H1 (cell line): Measurements from ENCODE around the gene CAV3.

Source experiments
- CEBPB ChIP-seq: IDR thresholded peaks from 2 replicates; pipeline ENCODE4 v1.6.1; 2012; ENCODE audit warnings: low read depth, low read length
- EZH2 ChIP-seq: fragments of 200-600 bp; sonication (generic); IDR thresholded peaks from 2 replicates; pipeline ENCODE4 v1.7.1; 2012; ENCODE audit warnings: low read depth, mild to moderate bottlenecking, moderate library complexity, low read length, inconsistent platforms; ENCODE audit not compliant: severe bottlenecking
- JUND ChIP-seq: IDR thresholded peaks from 2 replicates; pipeline ENCODE4 v1.6.1; 2011; ENCODE audit warnings: mild to moderate bottlenecking, improper control_type of control experiment, low read length
- TAF1 ChIP-seq: IDR thresholded peaks from 2 replicates; pipeline ENCODE4 v1.6.1; 2011; ENCODE audit warnings: mild to moderate bottlenecking, low read depth, low read length
- TF ChIP-seq, protein P1 (sequence below): IDR thresholded peaks from 2 replicates; pipeline ENCODE4 v1.6.1; 2012; ENCODE audit warnings: low read length, inconsistent platforms

DNA sequence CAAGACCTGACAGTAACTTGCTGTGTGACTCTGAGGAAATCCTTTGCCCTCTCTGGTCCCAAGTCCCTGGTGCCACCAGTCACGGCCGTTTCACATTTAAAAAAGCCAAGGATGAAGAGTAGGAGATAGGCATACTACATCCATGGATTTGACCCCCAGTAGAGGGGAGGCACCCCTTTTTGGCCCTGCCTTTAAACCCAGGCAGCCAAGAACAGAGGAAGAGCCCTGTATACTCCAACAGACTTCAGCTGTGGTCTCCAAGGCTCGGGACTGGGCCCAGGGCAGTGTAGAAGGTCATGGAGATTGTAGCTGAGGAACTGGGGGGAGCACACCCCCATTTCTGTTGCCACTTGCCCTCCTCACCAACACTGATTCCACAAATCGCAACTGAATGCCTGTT is 3.7 kb downstream of the CAV3 start:
- TF ChIP-seq JUND = no peak
- TF ChIP-seq EZH2 = no peak
- TF ChIP-seq, protein P1, sequence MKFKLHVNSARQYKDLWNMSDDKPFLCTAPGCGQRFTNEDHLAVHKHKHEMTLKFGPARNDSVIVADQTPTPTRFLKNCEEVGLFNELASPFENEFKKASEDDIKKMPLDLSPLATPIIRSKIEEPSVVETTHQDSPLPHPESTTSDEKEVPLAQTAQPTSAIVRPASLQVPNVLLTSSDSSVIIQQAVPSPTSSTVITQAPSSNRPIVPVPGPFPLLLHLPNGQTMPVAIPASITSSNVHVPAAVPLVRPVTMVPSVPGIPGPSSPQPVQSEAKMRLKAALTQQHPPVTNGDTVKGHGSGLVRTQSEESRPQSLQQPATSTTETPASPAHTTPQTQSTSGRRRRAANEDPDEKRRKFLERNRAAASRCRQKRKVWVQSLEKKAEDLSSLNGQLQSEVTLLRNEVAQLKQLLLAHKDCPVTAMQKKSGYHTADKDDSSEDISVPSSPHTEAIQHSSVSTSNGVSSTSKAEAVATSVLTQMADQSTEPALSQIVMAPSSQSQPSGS = no peak
- TF ChIP-seq TAF1 = no peak
- TF ChIP-seq CEBPB = no peak
